ENCODE results near the gene KIFC1. TPM values are rescaled to one million over a fixed set of nuclear protein-coding genes. Genes with fewer than 3 reads are reported as not detected.

Gene KIFC1
- total RNA-seq, 1 experiment from 2014 or later: 81.8 TPM

DNA sequence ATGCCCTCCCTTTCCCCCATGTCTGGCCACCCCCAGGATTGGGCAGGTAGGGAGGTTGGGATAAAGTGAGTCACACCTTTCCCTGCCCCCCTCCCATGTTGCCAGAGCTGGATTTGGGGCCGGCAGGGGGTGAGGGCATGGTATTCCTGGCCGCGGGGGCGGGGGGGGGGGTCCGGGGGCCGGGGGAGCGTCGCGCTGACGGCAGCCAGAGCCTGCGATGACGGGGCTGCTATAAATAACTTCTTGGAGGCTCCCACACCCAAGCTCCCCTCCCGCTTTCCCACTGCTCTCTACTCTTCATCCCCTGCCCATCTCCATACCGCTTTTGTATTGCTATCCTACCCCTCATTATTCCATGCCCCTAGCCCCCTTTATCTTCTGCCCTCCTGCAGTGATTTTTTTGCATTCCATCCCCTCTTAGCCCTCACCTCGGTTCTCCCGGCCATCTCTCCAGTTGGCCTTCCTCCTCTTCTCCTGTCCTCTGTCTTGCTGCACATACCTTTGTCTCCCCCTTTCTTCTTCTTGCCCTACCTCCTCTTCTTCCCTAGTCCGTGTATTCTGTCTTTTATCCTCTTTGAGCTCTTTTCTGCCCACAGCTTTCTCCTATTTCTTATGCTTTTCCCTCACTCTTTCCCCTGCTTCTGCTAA, 42.0 kb downstream of the KIFC1 start:
- CTCF ChIA-PET: no interaction called here
- ATAC-seq (no peak), DNase-seq (ENCODE audit: low read depth, low spot score) (no peak)
- intact Hi-C loops (cut with micrococcal nuclease; ENCODE audit: unreplicated experiment): no loop called here
- Histone ChIP-seq H3K9me3 (ENCODE audit: control insufficient read depth, insufficient read depth, low read depth, low read length) (no peaks in the 10 kb centered on the region), H3K4me1 (ENCODE audit: control insufficient read depth, insufficient read depth, low read length) (peaks cover 24% of the 10 kb centered on the region), H3K4me3 (ENCODE audit: low read depth in 2 of 2, low read length in 2 of 2) (no peak overlapping the region), H3K27me3 (ENCODE audit: control insufficient read depth, insufficient read depth, low read length) (no peaks in the 10 kb centered on the region), H3K27ac (ENCODE audit: low read length) (no peak overlapping the region), H3K36me3 (ENCODE audit: control insufficient read depth, insufficient read depth, low read length) (peaks cover 5% of the 10 kb centered on the region; the same call in 1 of the 2 replicates)
- TF ChIP-seq, protein P1, sequence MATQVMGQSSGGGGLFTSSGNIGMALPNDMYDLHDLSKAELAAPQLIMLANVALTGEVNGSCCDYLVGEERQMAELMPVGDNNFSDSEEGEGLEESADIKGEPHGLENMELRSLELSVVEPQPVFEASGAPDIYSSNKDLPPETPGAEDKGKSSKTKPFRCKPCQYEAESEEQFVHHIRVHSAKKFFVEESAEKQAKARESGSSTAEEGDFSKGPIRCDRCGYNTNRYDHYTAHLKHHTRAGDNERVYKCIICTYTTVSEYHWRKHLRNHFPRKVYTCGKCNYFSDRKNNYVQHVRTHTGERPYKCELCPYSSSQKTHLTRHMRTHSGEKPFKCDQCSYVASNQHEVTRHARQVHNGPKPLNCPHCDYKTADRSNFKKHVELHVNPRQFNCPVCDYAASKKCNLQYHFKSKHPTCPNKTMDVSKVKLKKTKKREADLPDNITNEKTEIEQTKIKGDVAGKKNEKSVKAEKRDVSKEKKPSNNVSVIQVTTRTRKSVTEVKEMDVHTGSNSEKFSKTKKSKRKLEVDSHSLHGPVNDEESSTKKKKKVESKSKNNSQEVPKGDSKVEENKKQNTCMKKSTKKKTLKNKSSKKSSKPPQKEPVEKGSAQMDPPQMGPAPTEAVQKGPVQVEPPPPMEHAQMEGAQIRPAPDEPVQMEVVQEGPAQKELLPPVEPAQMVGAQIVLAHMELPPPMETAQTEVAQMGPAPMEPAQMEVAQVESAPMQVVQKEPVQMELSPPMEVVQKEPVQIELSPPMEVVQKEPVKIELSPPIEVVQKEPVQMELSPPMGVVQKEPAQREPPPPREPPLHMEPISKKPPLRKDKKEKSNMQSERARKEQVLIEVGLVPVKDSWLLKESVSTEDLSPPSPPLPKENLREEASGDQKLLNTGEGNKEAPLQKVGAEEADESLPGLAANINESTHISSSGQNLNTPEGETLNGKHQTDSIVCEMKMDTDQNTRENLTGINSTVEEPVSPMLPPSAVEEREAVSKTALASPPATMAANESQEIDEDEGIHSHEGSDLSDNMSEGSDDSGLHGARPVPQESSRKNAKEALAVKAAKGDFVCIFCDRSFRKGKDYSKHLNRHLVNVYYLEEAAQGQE (IDR thresholded peaks at IDR 0.05; ENCODE audit: insufficient read depth in 1 of 2, low read depth in 2 of 2, low read length in 1 of 2): no peak
- TF ChIP-seq, protein P2, sequence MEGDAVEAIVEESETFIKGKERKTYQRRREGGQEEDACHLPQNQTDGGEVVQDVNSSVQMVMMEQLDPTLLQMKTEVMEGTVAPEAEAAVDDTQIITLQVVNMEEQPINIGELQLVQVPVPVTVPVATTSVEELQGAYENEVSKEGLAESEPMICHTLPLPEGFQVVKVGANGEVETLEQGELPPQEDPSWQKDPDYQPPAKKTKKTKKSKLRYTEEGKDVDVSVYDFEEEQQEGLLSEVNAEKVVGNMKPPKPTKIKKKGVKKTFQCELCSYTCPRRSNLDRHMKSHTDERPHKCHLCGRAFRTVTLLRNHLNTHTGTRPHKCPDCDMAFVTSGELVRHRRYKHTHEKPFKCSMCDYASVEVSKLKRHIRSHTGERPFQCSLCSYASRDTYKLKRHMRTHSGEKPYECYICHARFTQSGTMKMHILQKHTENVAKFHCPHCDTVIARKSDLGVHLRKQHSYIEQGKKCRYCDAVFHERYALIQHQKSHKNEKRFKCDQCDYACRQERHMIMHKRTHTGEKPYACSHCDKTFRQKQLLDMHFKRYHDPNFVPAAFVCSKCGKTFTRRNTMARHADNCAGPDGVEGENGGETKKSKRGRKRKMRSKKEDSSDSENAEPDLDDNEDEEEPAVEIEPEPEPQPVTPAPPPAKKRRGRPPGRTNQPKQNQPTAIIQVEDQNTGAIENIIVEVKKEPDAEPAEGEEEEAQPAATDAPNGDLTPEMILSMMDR (IDR thresholded peaks at IDR 0.05): no peak
- no peak for TF ChIP-seq POLR2AphosphoS5 (IDR thresholded peaks at IDR 0.05; ENCODE audit: low read depth, low read length)
- no peak for TF ChIP-seq SIN3A (IDR thresholded peaks at IDR 0.05; ENCODE audit: borderline replicate concordance, insufficient read depth, low read depth, low read length)
- TF ChIP-seq TCF7L2 (IDR thresholded peaks at IDR 0.05; ENCODE audit: low read depth, low read length): no peak
- POLR2A ChIA-PET: no interaction called here
- BruUV-seq (replicated peaks): no TSS peak
- in situ Hi-C loops (cut with HindIII; ENCODE audit: low pct_unique_long_range_greater_than_20kb, low sequenced_read_pairs): no loop called here

DNA sequence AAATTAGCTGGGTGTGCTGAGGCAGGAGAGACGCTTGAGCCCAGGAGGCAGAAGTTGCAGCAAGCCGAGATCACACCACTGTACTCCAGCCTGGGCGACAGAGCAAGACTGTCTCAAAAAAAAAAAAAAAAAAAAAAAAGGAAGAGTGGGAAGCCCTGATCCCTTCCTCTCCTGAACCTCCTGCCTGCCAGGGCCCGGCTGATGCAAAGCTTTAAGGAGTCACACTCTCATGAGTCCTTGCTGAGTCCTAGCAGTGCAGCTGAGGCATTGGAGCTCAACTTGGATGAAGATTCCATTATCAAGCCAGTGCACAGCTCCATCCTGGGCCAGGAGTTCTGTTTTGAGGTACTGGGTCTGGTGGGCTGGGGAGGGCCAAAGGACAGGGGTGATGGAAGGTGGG, 43.3 kb downstream of the KIFC1 start:
- TF ChIP-seq, protein P1 (IDR thresholded peaks at IDR 0.05; ENCODE audit: insufficient read depth in 1 of 2, low read depth in 2 of 2, low read length in 1 of 2): no peak
- TF ChIP-seq, protein P2 (IDR thresholded peaks at IDR 0.05): no peak
- ATAC-seq (no peak), DNase-seq (ENCODE audit: low read depth, low spot score) (no peak)
- no peak overlapping the region for H3K4me3 ChIP-seq (ENCODE audit: low read depth in 2 of 2, low read length in 2 of 2)
- no peak overlapping the region for H3K27ac ChIP-seq (ENCODE audit: low read length)
- intact Hi-C loops (cut with micrococcal nuclease; ENCODE audit: unreplicated experiment) (no loop called here), in situ Hi-C loops (cut with HindIII; ENCODE audit: low pct_unique_long_range_greater_than_20kb, low sequenced_read_pairs) (no loop called here)
- no peaks in the 10 kb centered on the region for H3K9me3 ChIP-seq (ENCODE audit: control insufficient read depth, insufficient read depth, low read depth, low read length)
- H3K4me1 ChIP-seq (ENCODE audit: control insufficient read depth, insufficient read depth, low read length): peaks cover 17% of the 10 kb centered on the region
- no TSS peak for BruUV-seq (replicated peaks)
- H3K27me3 ChIP-seq (ENCODE audit: control insufficient read depth, insufficient read depth, low read length): no peaks in the 10 kb centered on the region
- peaks cover 5% of the 10 kb centered on the region; the same call in 1 of the 2 replicates for H3K36me3 ChIP-seq (ENCODE audit: control insufficient read depth, insufficient read depth, low read length)
- POLR2A ChIA-PET: no interaction called here
- CTCF ChIA-PET: no interaction called here
